ENCODE results near the gene TMOD2. TPM values are rescaled to one million over a fixed set of nuclear protein-coding genes. Genes with fewer than 3 reads are reported as not detected.

Gene TMOD2
- 1 to 10 TPM; 5.1 to 7.3 TPM for total RNA-seq

DNA sequence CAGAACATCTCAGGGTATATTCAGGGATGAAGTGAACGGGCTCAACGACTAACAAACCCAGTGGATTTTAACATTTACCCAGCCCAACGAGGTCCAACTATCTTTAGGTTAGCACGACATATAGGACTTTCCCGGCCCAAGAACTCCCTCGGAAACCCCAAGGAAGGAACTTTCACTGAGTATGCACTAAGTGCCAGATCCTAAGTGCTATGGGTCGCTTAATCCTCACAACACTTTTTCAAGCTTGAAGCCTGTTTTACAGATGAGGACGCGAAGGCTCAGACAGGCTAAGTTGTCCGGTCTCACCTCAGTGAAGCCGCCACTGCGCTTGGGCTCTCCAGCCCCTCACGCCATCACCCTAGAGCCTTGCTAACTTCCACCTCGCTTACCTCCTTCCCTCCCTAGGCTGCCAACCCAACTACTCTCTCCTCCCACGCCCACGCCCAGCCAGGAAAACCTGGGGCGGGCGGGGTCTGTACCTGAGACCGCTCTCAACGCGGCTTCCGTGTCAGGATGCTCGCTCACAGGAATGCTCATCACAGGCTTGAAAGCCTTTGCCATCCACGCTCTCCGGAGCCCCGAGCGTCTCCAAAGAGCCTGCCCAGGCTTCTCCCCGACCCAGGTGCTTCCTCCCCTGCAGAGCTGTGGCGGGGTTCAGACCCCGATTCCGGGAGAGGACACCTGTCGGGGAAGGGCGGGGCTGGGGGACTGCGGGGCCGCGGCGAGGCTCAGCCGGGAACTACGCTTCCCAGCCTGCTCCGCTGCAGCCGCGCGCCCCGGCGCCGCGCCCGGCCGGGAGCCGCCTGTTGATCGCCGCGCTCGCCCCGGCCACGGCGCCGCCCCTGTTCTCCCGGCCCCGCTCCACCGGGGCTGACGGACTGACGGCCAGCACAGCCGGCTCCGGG, at the start of gene TMOD2:
TMOD2 (plus strand) TSS at position 806 of the 905 bp plus-strand sequence. CDS start 14,845 bp downstream, outside the sequence.
- Mint-ChIP-seq H3K27ac (no peak within 1 kb of the TSS), H3K4me3 (peak within 1 kb of the TSS; percentile 83 to 91), H3K9me3 (no peaks in the 10 kb centered on the region), H3K27me3 (ENCODE audit: low read depth) (peaks cover 35% of the 10 kb centered on the region), H3K4me1 (ENCODE audit: low read depth) (peaks cover 15% of the 10 kb centered on the region), H3K36me3 (ENCODE audit: insufficient read depth in 2 of 2) (no peaks in the 10 kb centered on the region)
- ATAC-seq (replicated peaks in 1 of 2) (peak; percentile 87 to 91), DNase-seq (peak; percentile 47 to 65)

DNA sequence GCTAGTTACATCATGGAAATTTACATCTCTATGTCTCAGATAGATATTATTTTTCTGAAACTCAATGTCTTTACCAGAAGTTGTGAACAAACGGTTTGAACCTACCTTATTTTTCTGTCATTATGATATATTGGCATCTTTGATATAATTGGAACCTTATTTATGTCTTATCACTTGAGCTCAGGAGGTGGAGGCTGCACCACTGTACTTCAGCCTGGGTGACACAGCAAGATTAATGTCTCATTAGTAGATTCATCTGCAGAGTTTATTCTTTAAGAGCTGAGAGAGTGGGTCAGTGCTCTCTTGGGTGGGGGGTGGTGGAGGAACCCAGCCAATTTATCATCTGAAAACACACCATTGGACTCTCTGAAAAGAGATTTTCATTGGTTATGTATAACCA, 48.7 kb upstream of the TMOD2 start:
- Mint-ChIP-seq H3K4me1 (ENCODE audit: low read depth) (no peaks in the 10 kb centered on the region), H3K4me3 (no peak overlapping the region), H3K27ac (no peak overlapping the region), H3K27me3 (ENCODE audit: low read depth) (peaks cover 23% of the 10 kb centered on the region), H3K9me3 (no peaks in the 10 kb centered on the region), H3K36me3 (ENCODE audit: insufficient read depth in 2 of 2) (no peaks in the 10 kb centered on the region)
- DNase-seq (no peak), ATAC-seq (replicated peaks in 1 of 2) (no peak)

DNA sequence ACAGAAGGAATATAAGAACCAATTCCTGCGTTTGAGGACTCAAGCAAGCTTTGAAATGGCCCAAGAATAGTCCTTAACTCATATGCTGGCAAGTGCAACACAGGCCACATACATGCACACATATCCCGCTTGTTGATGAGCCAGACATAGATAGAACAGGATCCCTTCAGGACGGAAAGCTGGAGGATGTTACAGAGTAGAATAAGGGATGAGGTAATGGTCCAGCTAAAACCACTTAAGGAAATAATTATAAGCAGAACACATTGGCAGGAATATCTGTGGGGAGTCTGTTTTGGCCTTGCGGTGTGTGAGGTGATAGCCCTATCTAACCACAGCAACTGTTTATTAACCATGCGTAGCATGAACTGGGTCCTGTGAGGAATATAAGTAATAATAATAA, 45.1 kb upstream of the TMOD2 start:
- Mint-ChIP-seq H3K27me3 (ENCODE audit: low read depth) (no peaks in the 10 kb centered on the region), H3K36me3 (ENCODE audit: insufficient read depth in 2 of 2) (no peaks in the 10 kb centered on the region), H3K4me3 (no peak overlapping the region), H3K27ac (no peak overlapping the region), H3K9me3 (no peaks in the 10 kb centered on the region), H3K4me1 (ENCODE audit: low read depth) (no peaks in the 10 kb centered on the region)
- ATAC-seq (replicated peaks in 1 of 2): no peak
- DNase-seq: no peak

DNA sequence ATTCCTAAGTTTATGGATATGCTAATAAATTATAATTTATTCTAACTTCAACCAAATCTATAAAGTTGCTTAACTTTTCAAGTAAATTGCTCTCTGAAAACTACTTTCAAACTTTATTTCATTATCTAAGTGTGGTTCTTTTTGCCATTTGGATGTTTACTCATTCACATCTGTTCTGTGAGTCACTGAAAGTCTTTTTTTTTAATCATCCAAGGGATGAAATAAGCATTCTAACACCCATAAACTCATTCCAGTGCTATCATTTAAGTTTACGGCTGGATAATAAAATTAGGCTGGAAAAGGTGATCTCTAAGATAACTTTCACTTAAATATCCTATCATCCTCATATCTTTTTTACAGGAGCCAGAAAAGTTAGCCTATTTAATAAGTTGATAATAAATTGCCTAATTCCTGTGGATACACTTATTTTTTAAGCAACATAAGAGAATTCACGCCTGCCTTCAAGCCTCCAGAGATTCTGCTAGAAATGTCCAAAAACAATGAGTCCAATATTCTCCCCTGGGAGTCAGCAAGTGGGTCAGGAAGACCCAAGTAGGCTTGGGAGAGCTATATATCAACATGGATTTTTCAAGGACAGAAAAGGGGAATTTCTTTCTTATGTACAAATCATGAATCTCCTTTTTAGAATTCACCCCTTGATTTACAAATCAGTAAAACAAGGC, 44.3 kb upstream of the TMOD2 start:
- H3K27ac Mint-ChIP-seq: no peak overlapping the region
- ATAC-seq (replicated peaks in 1 of 2) (no peak), DNase-seq (no peak)
- H3K9me3 Mint-ChIP-seq: no peaks in the 10 kb centered on the region
- no peaks in the 10 kb centered on the region for H3K36me3 Mint-ChIP-seq (ENCODE audit: insufficient read depth in 2 of 2)
- H3K27me3 Mint-ChIP-seq (ENCODE audit: low read depth): no peaks in the 10 kb centered on the region
- no peak overlapping the region for H3K4me3 Mint-ChIP-seq
- no peaks in the 10 kb centered on the region for H3K4me1 Mint-ChIP-seq (ENCODE audit: low read depth)

GRCh38 chr15:51708013-51708412, 43.4 kb upstream of the TMOD2 start:
- Mint-ChIP-seq H3K27ac (no peak overlapping the region), H3K4me3 (no peak overlapping the region), H3K4me1 (ENCODE audit: low read depth) (no peaks in the 10 kb centered on the region), H3K27me3 (ENCODE audit: low read depth) (no peaks in the 10 kb centered on the region), H3K36me3 (ENCODE audit: insufficient read depth in 2 of 2) (no peaks in the 10 kb centered on the region), H3K9me3 (no peaks in the 10 kb centered on the region)
- ATAC-seq (replicated peaks in 1 of 2): no peak
- DNase-seq: no peak

DNA sequence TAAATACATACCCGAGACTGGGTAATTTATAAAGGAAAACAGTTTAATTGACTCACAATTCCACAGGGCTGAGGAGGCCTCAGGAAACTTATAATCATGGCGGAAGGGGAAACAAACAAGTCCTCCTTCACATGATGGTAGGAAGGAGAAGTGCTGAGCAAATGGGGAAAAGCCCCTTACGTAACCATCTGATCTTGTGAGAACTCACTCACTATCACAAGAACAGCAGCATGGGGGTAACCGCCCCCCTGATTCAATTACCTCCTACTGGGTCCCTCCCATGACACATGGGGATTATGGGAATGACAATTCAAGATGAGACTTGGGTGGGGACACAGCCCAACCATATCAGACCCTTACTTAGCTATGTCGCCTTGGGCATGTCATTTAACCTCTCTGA, 42.4 kb upstream of the TMOD2 start:
- H3K27me3 Mint-ChIP-seq (ENCODE audit: low read depth): no peaks in the 10 kb centered on the region
- H3K4me3 Mint-ChIP-seq: no peak overlapping the region
- DNase-seq (no peak), ATAC-seq (replicated peaks in 1 of 2) (no peak)
- no peaks in the 10 kb centered on the region for H3K4me1 Mint-ChIP-seq (ENCODE audit: low read depth)
- no peaks in the 10 kb centered on the region for H3K36me3 Mint-ChIP-seq (ENCODE audit: insufficient read depth in 2 of 2)
- no peaks in the 10 kb centered on the region for H3K9me3 Mint-ChIP-seq
- no peak overlapping the region for H3K27ac Mint-ChIP-seq

GRCh38 chr15:51714162-51714561, 37.2 kb upstream of the TMOD2 start:
- Mint-ChIP-seq H3K27me3 (ENCODE audit: low read depth) (no peaks in the 10 kb centered on the region), H3K4me3 (no peak overlapping the region), H3K27ac (no peak overlapping the region)

DNA sequence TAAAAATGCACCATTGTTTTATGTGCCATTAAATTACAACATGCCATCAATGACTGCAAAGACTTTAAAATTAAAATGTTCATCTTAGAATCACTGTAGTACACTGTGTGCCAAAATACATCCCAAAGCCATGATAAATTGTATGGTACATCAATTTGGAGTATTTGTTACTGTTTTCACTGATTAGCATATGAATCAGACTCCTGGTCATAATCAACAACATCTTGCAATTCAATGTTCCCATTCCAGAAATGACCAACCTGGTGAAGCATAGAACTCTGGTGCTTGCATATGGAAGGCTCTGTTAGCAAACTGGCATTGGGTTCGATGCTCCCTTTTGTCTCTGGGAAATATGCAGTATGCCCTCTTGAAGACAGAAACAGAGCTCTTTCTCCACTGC, 36.5 kb upstream of the TMOD2 start:
- Mint-ChIP-seq H3K27me3 (ENCODE audit: low read depth) (no peaks in the 10 kb centered on the region), H3K4me1 (ENCODE audit: low read depth) (no peaks in the 10 kb centered on the region), H3K4me3 (no peak overlapping the region), H3K27ac (no peak overlapping the region), H3K9me3 (no peaks in the 10 kb centered on the region), H3K36me3 (ENCODE audit: insufficient read depth in 2 of 2) (no peaks in the 10 kb centered on the region)
- ATAC-seq (replicated peaks in 1 of 2): no peak
- DNase-seq: no peak

More at GRCh38 chr15:51714162-51714561, 37.2 kb upstream of the TMOD2 start:
- no peak for ATAC-seq (replicated peaks in 1 of 2)
- no peak for DNase-seq
- Mint-ChIP-seq H3K36me3 (ENCODE audit: insufficient read depth in 2 of 2) (no peaks in the 10 kb centered on the region), H3K4me1 (ENCODE audit: low read depth) (no peaks in the 10 kb centered on the region), H3K9me3 (no peaks in the 10 kb centered on the region)

- Mint-ChIP-seq H3K4me3 (no peak overlapping the region), H3K27ac (no peak overlapping the region), H3K36me3 (ENCODE audit: insufficient read depth in 2 of 2) (peaks cover 0 to 2% of the 10 kb centered on the region in 2 donors), H3K4me1 (ENCODE audit: low read depth) (peaks cover 15% of the 10 kb centered on the region), H3K27me3 (ENCODE audit: low read depth) (no peaks in the 10 kb centered on the region), H3K9me3 (no peaks in the 10 kb centered on the region)
- DNase-seq (no peak), ATAC-seq (replicated peaks in 1 of 2) (no peak)
Observed at GRCh38 chr15:51718219-51718618, 33.2 kb upstream of the TMOD2 start.

- H3K36me3 Mint-ChIP-seq (ENCODE audit: insufficient read depth in 2 of 2): peaks cover 0 to 2% of the 10 kb centered on the region in 2 donors
- H3K4me3 Mint-ChIP-seq: no peak overlapping the region
- no peak for DNase-seq
- H3K9me3 Mint-ChIP-seq: no peaks in the 10 kb centered on the region
- H3K4me1 Mint-ChIP-seq (ENCODE audit: low read depth): peaks cover 15% of the 10 kb centered on the region
- no peak for ATAC-seq (replicated peaks in 1 of 2)
- no peak overlapping the region for H3K27ac Mint-ChIP-seq
- no peaks in the 10 kb centered on the region for H3K27me3 Mint-ChIP-seq (ENCODE audit: low read depth)
Observed at GRCh38 chr15:51718746-51719145, 32.7 kb upstream of the TMOD2 start.

DNA sequence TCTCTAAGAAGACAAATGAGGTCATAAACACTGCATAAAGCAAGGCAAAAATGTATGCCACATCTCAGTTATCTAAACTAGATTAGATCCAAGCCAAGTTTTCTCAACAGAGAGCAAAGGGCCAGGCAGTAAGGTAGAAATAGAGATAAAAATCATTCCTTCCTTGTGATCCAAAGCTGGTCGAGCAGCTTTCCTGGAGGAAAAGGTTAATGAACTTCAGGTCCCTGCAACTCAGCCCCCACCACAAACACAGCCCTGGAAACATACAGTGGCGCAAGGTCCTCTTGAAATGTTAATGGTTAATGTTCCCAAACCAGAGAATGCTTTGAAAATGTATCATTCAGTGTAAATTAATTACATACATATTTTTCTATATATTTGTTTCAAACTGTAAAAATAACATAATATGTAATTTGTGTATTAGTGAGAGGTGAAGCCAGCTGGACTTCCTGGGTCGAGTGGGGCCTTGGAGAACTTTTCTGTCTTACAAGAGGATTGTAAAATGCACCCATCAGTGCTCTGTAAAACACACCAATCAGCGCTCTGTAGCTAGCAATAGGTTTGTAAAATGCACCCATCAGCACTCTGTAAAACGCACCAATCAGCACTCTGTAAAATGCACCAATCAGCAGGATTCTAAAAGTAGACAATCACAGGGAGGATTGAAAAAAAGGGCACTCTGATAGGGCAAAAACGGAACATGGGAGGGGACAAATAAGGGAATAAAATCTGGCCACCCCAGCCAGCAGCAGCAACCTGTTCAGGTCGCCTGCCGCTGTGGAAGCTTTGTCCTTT, 31.0 kb upstream of the TMOD2 start:
- ATAC-seq (replicated peaks in 1 of 2) (no peak), DNase-seq (no peak)
- Mint-ChIP-seq H3K4me1 (ENCODE audit: low read depth) (peaks cover 27% of the 10 kb centered on the region), H3K4me3 (no peak overlapping the region), H3K9me3 (no peaks in the 10 kb centered on the region), H3K27ac (no peak overlapping the region), H3K27me3 (ENCODE audit: low read depth) (no peaks in the 10 kb centered on the region), H3K36me3 (ENCODE audit: insufficient read depth in 2 of 2) (peaks cover 0 to 4% of the 10 kb centered on the region in 2 donors)

- H3K9me3 Mint-ChIP-seq: no peaks in the 10 kb centered on the region
- H3K4me3 Mint-ChIP-seq: no peak overlapping the region
- no peaks in the 10 kb centered on the region for H3K27me3 Mint-ChIP-seq (ENCODE audit: low read depth)
- H3K27ac Mint-ChIP-seq: no peak overlapping the region
- H3K36me3 Mint-ChIP-seq (ENCODE audit: insufficient read depth in 2 of 2): peaks cover 0 to 4% of the 10 kb centered on the region in 2 donors
- DNase-seq (no peak), ATAC-seq (replicated peaks in 1 of 2) (peak in 1 of 2 donors; percentile 33)
- peaks cover 34% of the 10 kb centered on the region for H3K4me1 Mint-ChIP-seq (ENCODE audit: low read depth)
Observed at GRCh38 chr15:51721199-51721960, 30.0 kb upstream of the TMOD2 start.
